ENCODE results near the gene CD2BP2. TPM values are rescaled to one million over a fixed set of nuclear protein-coding genes. Genes with fewer than 3 reads are reported as not detected.

CD2BP2 gene
- total and polyA plus RNA-seq, 2 of the 13 experiments (the other 11 are each of a cell fraction or from before 2014, with no cell fraction given): 24.9 to 54.6 TPM

GRCh38 chr16:30370456-30371247 is 15.5 kb upstream of the CD2BP2 start, which contains the start of gene TBC1D10B (continued):
- no peak for TF ChIP-seq ZNF564 (CRISPR knock-in tag; IDR thresholded peaks at IDR 0.05)
- TF ChIP-seq ZNF790 (CRISPR knock-in tag; IDR thresholded peaks at IDR 0.05; ENCODE audit: borderline replicate concordance): no peak
- TF ChIP-seq BCL6 (CRISPR knock-in tag; IDR thresholded peaks at IDR 0.05): no peak
- TF ChIP-seq GMEB2 (CRISPR knock-in tag; IDR thresholded peaks at IDR 0.05; ENCODE audit: low read depth): peak; percentile 14; the same call in 1 of the 2 replicates
- TF ChIP-seq NAIF1 (CRISPR knock-in tag; IDR thresholded peaks at IDR 0.05; ENCODE audit: borderline replicate concordance): no peak
- TF ChIP-seq AGO2 (optimal IDR thresholded peaks at IDR 0.05; ENCODE audit: low read depth, low read length): no peak
- no peak for TF ChIP-seq NR2F6 (IDR thresholded peaks at IDR 0.05)
- TF ChIP-seq NR2F6 (CRISPR knock-in tag; IDR thresholded peaks at IDR 0.05): no peak
- TF ChIP-seq EP300 (IDR thresholded peaks at IDR 0.05; ENCODE audit: low read depth in 2 of 2, low read length in 2 of 2): no peak
- TF ChIP-seq EP300 (CRISPR knock-in tag; IDR thresholded peaks at IDR 0.05; ENCODE audit: borderline replicate concordance): no peak
- no peak for TF ChIP-seq ZNF235 (CRISPR knock-in tag; IDR thresholded peaks at IDR 0.05; ENCODE audit: borderline replicate concordance)
- peak; percentile 81 for TF ChIP-seq DRAP1 (CRISPR knock-in tag; IDR thresholded peaks at IDR 0.05)
- TF ChIP-seq ZNF296 (CRISPR knock-in tag; conservative IDR thresholded peaks at IDR 0.05): no peak
- TF ChIP-seq MYNN (CRISPR knock-in tag; IDR thresholded peaks at IDR 0.05; ENCODE audit: low read depth): no peak
- TF ChIP-seq STAG1 (CRISPR knock-in tag; IDR thresholded peaks at IDR 0.05): peak; percentile 44
- no peak for TF ChIP-seq KDM3A (CRISPR knock-in tag; IDR thresholded peaks at IDR 0.05; ENCODE audit: low read depth)
- TF ChIP-seq HMGXB3 (CRISPR knock-in tag; IDR thresholded peaks at IDR 0.05; ENCODE audit: borderline replicate concordance): peak; percentile 66; the same call in 1 of the 2 replicates
- TF ChIP-seq ZBTB43 (CRISPR knock-in tag; conservative IDR thresholded peaks at IDR 0.05): no peak
- no peak for TF ChIP-seq CENPT (CRISPR knock-in tag; IDR thresholded peaks at IDR 0.05; ENCODE audit: low read depth)
- TF ChIP-seq ADNP (CRISPR knock-in tag; IDR thresholded peaks at IDR 0.05): no peak
- no peak for TF ChIP-seq HMGA1 (CRISPR knock-in tag; conservative IDR thresholded peaks at IDR 0.05)
- TF ChIP-seq DPF2 (CRISPR knock-in tag; IDR thresholded peaks at IDR 0.05; ENCODE audit: borderline replicate concordance, low read depth): no peak
- peak; percentile 99 for TF ChIP-seq SRF (IDR thresholded peaks at IDR 0.05; ENCODE audit: low read depth, low read length)
